K562 (cell line): ENCODE data around the gene ARMH3. TPM values are rescaled to one million over a fixed set of nuclear protein-coding genes. Genes with fewer than 3 reads are reported as not detected.

ENCODE experiments used
- ATF1 ChIP-seq, 2 experiments: fragments of 450-650 bp in 1 of 2; IDR thresholded peaks; 2 replicates each; pipeline ENCODE4 v1.6.1; 2016; ENCODE audit warnings: missing compliant biosample characterization in 1 of 2, missing genetic modification characterization in 1 of 2
- BRD4 ChIP-seq: fragments of 200-600 bp; sonication (generic); IDR thresholded peaks from 2 replicates; pipeline ENCODE4 v1.6.1; 2017; ENCODE audit warnings: inconsistent platforms
- HNRNPUL1 ChIP-seq: fragments of 200-400 bp; formaldehyde crosslinking; IDR thresholded peaks from 2 replicates; pipeline ENCODE4 v1.6.1; 2017; ENCODE audit warnings: low read length
- NFE2 ChIP-seq: IDR thresholded peaks from 2 replicates; pipeline ENCODE4 v1.6.1; 2014; ENCODE audit warnings: antibody characterized with exemption, low read depth
- PTRF ChIP-seq: fragments of 450-650 bp; IDR thresholded peaks from 2 replicates; pipeline ENCODE4 v1.6.1; 2016; ENCODE audit warnings: mild to moderate bottlenecking, missing genetic modification characterization, missing compliant biosample characterization
- RBFOX2 ChIP-seq: fragments of 200-400 bp; formaldehyde crosslinking; IDR thresholded peaks from 2 replicates; pipeline ENCODE4 v1.6.1; 2017; ENCODE audit warnings: low read depth, mild to moderate bottlenecking, low read length, moderate library complexity
- SUPT5H ChIP-seq: fragments of 450-650 bp; IDR thresholded peaks from 2 replicates; pipeline ENCODE4 v1.6.1; 2016
- ZBTB11 ChIP-seq, 3 experiments: fragments of 200-800 bp in 1 of 3; fragments of 250-450 bp in 1 of 3; fragments of 450-650 bp in 1 of 3; sonication (Bioruptor Pico) in 1 of 3; sonication (Bioruptor generic) in 1 of 3; formaldehyde crosslinking in 1 of 3; IDR thresholded peaks; 2 replicates each; pipeline versions ENCODE4 v1.6.1 to v1.8.0; 2016 to 2022; ENCODE audit warnings: mild to moderate bottlenecking in 2 of 3, missing genetic modification characterization in 2 of 3, missing compliant biosample characterization in 1 of 3, moderate library complexity in 1 of 3
- ZNF318 ChIP-seq, 2 experiments: fragments of 450-650 bp; IDR thresholded peaks; 2 replicates each; pipeline ENCODE4 v1.6.1; 2016; ENCODE audit warnings: mild to moderate bottlenecking in 2 of 2, borderline replicate concordance in 1 of 2, low read depth in 1 of 2, moderate library complexity in 1 of 2
- ZNF449 ChIP-seq: fragments of 250-450 bp; sonication (Bioruptor Pico); IDR thresholded peaks from 2 replicates; pipeline ENCODE4 v1.8.0; 2022; ENCODE audit warnings: moderate library complexity, mild to moderate bottlenecking, inconsistent platforms
- polyA plus RNA-seq, 8 experiments: library from polyadenylated mRNA; depleted of rRNA in 4 of 8; stranded (reverse) in 5 of 8; unstranded in 3 of 8; fragments of >200 nt; fragmentation: Nextera tagmentation in 2 of 8; fragmentation: Illumina TruSeq in 1 of 8; extraction: Ambion mirVana in 2 of 8; extraction: Trizol in 1 of 8; gene quantifications; 2 replicates each; pipeline versions ENCODE4 v1.2.1 to v1.2.3, GENCODE V29; 2011 to 2014; ENCODE audit warnings: inconsistent platforms in 1 of 8, missing spikeins in 1 of 8
- total RNA-seq, 7 experiments: library from RNA; depleted of rRNA in 6 of 7; stranded (reverse); fragments of >200 nt in 6 of 7; fragmentation: Illumina TruSeq in 2 of 7; extraction: Trizol in 2 of 7; gene quantifications; 2 replicates each; pipeline versions ENCODE4 v1.2.1 to v1.2.3, GENCODE V29; 2011 to 2021; ENCODE audit warnings: low replicate concordance in 1 of 7

ARMH3 gene
- total and polyA plus RNA-seq, 9 of the 15 experiments (the other 6 are each of a cell fraction or from before 2014, with no cell fraction given), result 0.29 to 0.73 TPM; not detected in 7

- TF ChIP-seq ZBTB11 (CRISPR knock-in tag; IDR thresholded peaks at IDR 0.05) (peak in 1 of 3 experiments; percentile 59; a peak in 2 of 6 replicates), PTRF (no peak), BRD4 (no peak), HNRNPUL1 (no peak), SUPT5H (peak; percentile 69), ZNF449 (CRISPR knock-in tag) (no peak), ATF1 (CRISPR knock-in tag; IDR thresholded peaks at IDR 0.05) (no peak), ATF1 (tag; IDR thresholded peaks at IDR 0.05) (peak; percentile 86), ZNF318 (IDR thresholded peaks at IDR 0.05; ENCODE audit: borderline replicate concordance in 1 of 2, low read depth in 1 of 2) (no peak), NFE2 (no peak), RBFOX2 (peak; percentile 94)
These were observed at the start of gene ARMH3 (continued) for GRCh38 chr10:102055647-102056419.
